A549 (cell line): ENCODE measurements around the gene TYRO3. TPM values are rescaled to one million over a fixed set of nuclear protein-coding genes. Genes with fewer than 3 reads are reported as not detected.

Experiments used
- ATAC-seq, 2 experiments: fragments of 200-7000 bp in 1 of 2; fragments of >200 bp in 1 of 2; cut with Nextera tagmentation in 1 of 2; cut with Tn5 transposase in 1 of 2; 3 replicates each; pipeline versions ENCODE4 v1.8.0 to v1.9.1; 2018 to 2020; ENCODE audit warnings: mild to moderate bottlenecking in 1 of 2, moderate library complexity in 1 of 2
- CTCF ChIA-PET: fragments of 300-600 bp; sonication (Branson Sonifier 250); formaldehyde crosslinking; extraction: SDS; loops from one replicate; lab custom pipeline; 2021; ENCODE audit warnings: antibody characterized with exemption, inconsistent platforms; lab: Yijun Ruan, JAX
- POLR2A ChIA-PET: fragments of 350-600 bp; formaldehyde crosslinking; extraction: SDS; loops from one replicate; lab custom pipeline; 2021; ENCODE audit warnings: antibody characterized with exemption, inconsistent platforms; lab: Yijun Ruan, JAX
- DNase-seq, 2 experiments: peaks; one replicate each; pipeline versions ENCODE4 v3.0.0 to v3.0.0-alpha.2; 2011 to 2016; ENCODE audit warnings: low read depth in 1 of 2, low spot score in 1 of 2
- FAIRE-seq: peaks from 2 replicates; lab custom pipeline; 2011; peaks lifted over from hg19 to GRCh38; lab: Jason Lieb, UNC
- H3K27ac ChIP-seq, 2 experiments: fragments of >200 bp; sonication (Bioruptor Twin); formaldehyde crosslinking; 3 replicates each; pipeline ENCODE4 v1.5.1; 2016 to 2017
- H3K4me1 ChIP-seq: fragments of >200 bp; sonication (Bioruptor Twin); formaldehyde crosslinking; 3 replicates; pipeline ENCODE4 v1.6.1; 2016
- H3K4me2 ChIP-seq: fragments of >200 bp; sonication (Bioruptor Twin); formaldehyde crosslinking; 3 replicates; pipeline ENCODE4 v1.6.1; 2016
- H3K4me3 ChIP-seq: fragments of >200 bp; sonication (Bioruptor Twin); formaldehyde crosslinking; 3 replicates; pipeline ENCODE4 v1.5.1; 2016
- H3K9me3 ChIP-seq: fragments of >200 bp; sonication (Bioruptor Twin); formaldehyde crosslinking; 3 replicates; pipeline ENCODE4 v1.6.1; 2016
- EHMT2 ChIP-seq: fragments of 200-600 bp; sonication (generic); IDR thresholded peaks from 2 replicates; pipeline ENCODE4 v1.6.1; 2016; ENCODE audit warnings: antibody characterized with exemption, low read depth, mild to moderate bottlenecking, moderate library complexity
- EP300 ChIP-seq, 2 experiments: fragments of >200 bp; sonication (Bioruptor Twin); formaldehyde crosslinking; IDR thresholded peaks; 2 replicates in 1 of 2; 3 replicates in 1 of 2; pipeline ENCODE4 v1.6.1; 2016 to 2017
- FOSL2 ChIP-seq, 2 experiments: fragments of 450-650 bp in 1 of 2; fragments of >200 bp in 1 of 2; sonication (Bioruptor Twin) in 1 of 2; formaldehyde crosslinking; IDR thresholded peaks; 2 replicates each; pipeline versions ENCODE4 v1.5.0 to v1.6.1; 2016 to 2020; ENCODE audit warnings: mild to moderate bottlenecking in 1 of 2, moderate library complexity in 1 of 2
- HEYL ChIP-seq: fragments of 250-450 bp; sonication (Bioruptor Pico); IDR thresholded peaks from 2 replicates; pipeline ENCODE4 v1.8.0; 2021; ENCODE audit warnings: mild to moderate bottlenecking, moderate library complexity
- HOXB13 ChIP-seq: fragments of 250-450 bp; sonication (Bioruptor Pico); IDR thresholded peaks from 2 replicates; pipeline ENCODE4 v1.5.0; 2020; ENCODE audit warnings: low read depth, mild to moderate bottlenecking, moderate library complexity
- HOXB5 ChIP-seq: fragments of 250-450 bp; sonication (Bioruptor Pico); IDR thresholded peaks from 2 replicates; pipeline ENCODE4 v1.5.0; 2020; ENCODE audit warnings: mild to moderate bottlenecking, moderate library complexity
- JUN ChIP-seq, 2 experiments: fragments of >200 bp; sonication (Bioruptor Twin); formaldehyde crosslinking; IDR thresholded peaks; 2 replicates in 1 of 2; 3 replicates in 1 of 2; pipeline ENCODE4 v1.6.1; 2016 to 2017
- NPAS2 ChIP-seq: fragments of 250-450 bp; sonication (Bioruptor Pico); IDR thresholded peaks from 2 replicates; pipeline ENCODE4 v1.8.0; 2022; ENCODE audit warnings: mild to moderate bottlenecking, moderate library complexity, borderline replicate concordance
- PHF8 ChIP-seq: fragments of 200-600 bp; sonication (generic); IDR thresholded peaks from 2 replicates; pipeline ENCODE4 v1.6.1; 2016; ENCODE audit warnings: low read depth, mild to moderate bottlenecking, antibody characterized with exemption, moderate library complexity, borderline replicate concordance
- POLR2A ChIP-seq: IDR thresholded peaks from 2 replicates; pipeline ENCODE4 v1.6.1; 2012; ENCODE audit warnings: mild to moderate bottlenecking, low read length
- RAD21 ChIP-seq, 2 experiments: fragments of >200 bp in 1 of 2; sonication (Bioruptor Twin) in 1 of 2; formaldehyde crosslinking in 1 of 2; IDR thresholded peaks in 1 of 2; conservative IDR thresholded peaks in 1 of 2; 2 replicates in 1 of 2; 3 replicates in 1 of 2; pipeline ENCODE4 v1.6.1; 2012 to 2018; ENCODE audit warnings: inconsistent platforms in 1 of 2
- RARB ChIP-seq: fragments of 250-450 bp; sonication (Bioruptor Pico); IDR thresholded peaks from 2 replicates; pipeline ENCODE4 v1.8.0; 2021; ENCODE audit warnings: mild to moderate bottlenecking, moderate library complexity
- RNF2 ChIP-seq: fragments of 200-600 bp; sonication (generic); IDR thresholded peaks from 2 replicates; pipeline ENCODE4 v1.6.1; 2016; ENCODE audit warnings: low read depth, mild to moderate bottlenecking, antibody characterized with exemption, moderate library complexity, borderline replicate concordance
- SMC3 ChIP-seq: fragments of >200 bp; sonication (Bioruptor Twin); formaldehyde crosslinking; IDR thresholded peaks from 3 replicates; pipeline ENCODE4 v1.6.1; 2018; ENCODE audit warnings: inconsistent platforms
- ZFP36 ChIP-seq: fragments of 450-650 bp; IDR thresholded peaks from 2 replicates; pipeline ENCODE4 v1.6.1; 2014; ENCODE audit warnings: borderline replicate concordance; ENCODE audit not compliant: partially characterized antibody
- ZNF302 ChIP-seq: fragments of 250-450 bp; sonication (Bioruptor Pico); IDR thresholded peaks from 2 replicates; pipeline ENCODE4 v1.9.0; 2021; ENCODE audit warnings: inconsistent platforms, mild to moderate bottlenecking, moderate library complexity
- WGBS: methylation state at CpG from one replicate; pipeline ENCODE4 v1.1.6; 2017; ENCODE audit errors: missing lambda C conversion rate; 5-methylcytosine and 5-hydroxymethylcytosine counted together
- polyA plus RNA-seq, 4 experiments: library from polyadenylated mRNA; depleted of rRNA in 3 of 4; stranded (reverse); fragments of >200 nt; fragmentation: RNase III in 1 of 4; extraction: RNeasy Plus Mini Kit Qiagen cat#74134 plus additional on column Dnase treatment in 1 of 4; gene quantifications; 2 replicates in 3 of 4; 3 replicates in 1 of 4; pipeline ENCODE4 v1.2.3, GENCODE V29; 2011 to 2017
- TF ChIP-seq, protein P1 (sequence below): fragments of >200 bp; sonication (Bioruptor Twin); formaldehyde crosslinking; IDR thresholded peaks from 2 replicates; pipeline ENCODE4 v1.6.1; 2016
- TF ChIP-seq, protein P2 (sequence below): fragments of 250-450 bp; sonication (Bioruptor Pico); IDR thresholded peaks from 2 replicates; pipeline ENCODE4 v1.5.0; 2021; ENCODE audit warnings: mild to moderate bottlenecking, moderate library complexity, borderline replicate concordance
- TF ChIP-seq, protein P3 (sequence below): fragments of 200-600 bp; sonication (generic); IDR thresholded peaks from 2 replicates; pipeline ENCODE4 v1.6.1; 2016; ENCODE audit warnings: antibody characterized with exemption, mild to moderate bottlenecking, moderate library complexity

TYRO3 gene
- polyA plus RNA-seq, 2 of the 4 experiments (the other 2 are of a cell fraction): 7.6 to 8.1 TPM

DNA sequence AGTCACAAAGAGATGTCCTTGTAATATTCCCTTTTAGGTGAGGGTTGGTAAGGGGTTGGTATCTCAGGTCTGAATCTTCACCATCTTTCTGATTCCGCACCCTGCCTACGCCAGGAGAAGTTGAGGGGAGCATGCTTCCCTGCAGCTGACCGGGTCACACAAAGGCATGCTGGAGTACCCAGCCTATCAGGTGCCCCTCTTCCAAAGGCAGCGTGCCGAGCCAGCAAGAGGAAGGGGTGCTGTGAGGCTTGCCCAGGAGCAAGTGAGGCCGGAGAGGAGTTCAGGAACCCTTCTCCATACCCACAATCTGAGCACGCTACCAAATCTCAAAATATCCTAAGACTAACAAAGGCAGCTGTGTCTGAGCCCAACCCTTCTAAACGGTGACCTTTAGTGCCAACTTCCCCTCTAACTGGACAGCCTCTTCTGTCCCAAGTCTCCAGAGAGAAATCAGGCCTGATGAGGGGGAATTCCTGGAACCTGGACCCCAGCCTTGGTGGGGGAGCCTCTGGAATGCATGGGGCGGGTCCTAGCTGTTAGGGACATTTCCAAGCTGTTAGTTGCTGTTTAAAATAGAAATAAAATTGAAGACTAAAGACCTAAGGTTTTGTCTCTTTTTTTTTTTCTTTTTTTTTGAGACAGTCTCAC is 19.8 kb downstream of the TYRO3 start:
- 72% methylated on average over 9 of the region's 9 CpGs for WGBS
- POLR2A ChIA-PET: no interaction called here
- no peak for DNase-seq
- TF ChIP-seq ZFP36 (no peak), JUN (IDR thresholded peaks at IDR 0.05) (no peak), HOXB13 (CRISPR knock-in tag) (no peak), RNF2 (no peak), EHMT2 (no peak), SMC3 (no peak), POLR2A (no peak), RARB (CRISPR knock-in tag) (no peak), EP300 (IDR thresholded peaks at IDR 0.05) (no peak), NPAS2 (no peak), HOXB5 (no peak), PHF8 (no peak), RAD21 (conservative IDR thresholded peaks at IDR 0.05 in 1 of 2, IDR thresholded peaks at IDR 0.05 in 1 of 2) (no peak)
- TF ChIP-seq, protein P1, sequence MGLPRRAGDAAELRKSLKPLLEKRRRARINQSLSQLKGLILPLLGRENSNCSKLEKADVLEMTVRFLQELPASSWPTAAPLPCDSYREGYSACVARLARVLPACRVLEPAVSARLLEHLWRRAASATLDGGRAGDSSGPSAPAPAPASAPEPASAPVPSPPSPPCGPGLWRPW: no peak
- TF ChIP-seq, protein P2, sequence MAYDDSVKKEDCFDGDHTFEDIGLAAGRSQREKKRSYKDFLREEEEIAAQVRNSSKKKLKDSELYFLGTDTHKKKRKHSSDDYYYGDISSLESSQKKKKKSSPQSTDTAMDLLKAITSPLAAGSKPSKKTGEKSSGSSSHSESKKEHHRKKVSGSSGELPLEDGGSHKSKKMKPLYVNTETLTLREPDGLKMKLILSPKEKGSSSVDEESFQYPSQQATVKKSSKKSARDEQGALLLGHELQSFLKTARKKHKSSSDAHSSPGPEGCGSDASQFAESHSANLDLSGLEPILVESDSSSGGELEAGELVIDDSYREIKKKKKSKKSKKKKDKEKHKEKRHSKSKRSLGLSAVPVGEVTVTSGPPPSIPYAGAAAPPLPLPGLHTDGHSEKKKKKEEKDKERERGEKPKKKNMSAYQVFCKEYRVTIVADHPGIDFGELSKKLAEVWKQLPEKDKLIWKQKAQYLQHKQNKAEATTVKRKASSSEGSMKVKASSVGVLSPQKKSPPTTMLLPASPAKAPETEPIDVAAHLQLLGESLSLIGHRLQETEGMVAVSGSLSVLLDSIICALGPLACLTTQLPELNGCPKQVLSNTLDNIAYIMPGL (CRISPR knock-in tag): no peak
- TF ChIP-seq, protein P3, sequence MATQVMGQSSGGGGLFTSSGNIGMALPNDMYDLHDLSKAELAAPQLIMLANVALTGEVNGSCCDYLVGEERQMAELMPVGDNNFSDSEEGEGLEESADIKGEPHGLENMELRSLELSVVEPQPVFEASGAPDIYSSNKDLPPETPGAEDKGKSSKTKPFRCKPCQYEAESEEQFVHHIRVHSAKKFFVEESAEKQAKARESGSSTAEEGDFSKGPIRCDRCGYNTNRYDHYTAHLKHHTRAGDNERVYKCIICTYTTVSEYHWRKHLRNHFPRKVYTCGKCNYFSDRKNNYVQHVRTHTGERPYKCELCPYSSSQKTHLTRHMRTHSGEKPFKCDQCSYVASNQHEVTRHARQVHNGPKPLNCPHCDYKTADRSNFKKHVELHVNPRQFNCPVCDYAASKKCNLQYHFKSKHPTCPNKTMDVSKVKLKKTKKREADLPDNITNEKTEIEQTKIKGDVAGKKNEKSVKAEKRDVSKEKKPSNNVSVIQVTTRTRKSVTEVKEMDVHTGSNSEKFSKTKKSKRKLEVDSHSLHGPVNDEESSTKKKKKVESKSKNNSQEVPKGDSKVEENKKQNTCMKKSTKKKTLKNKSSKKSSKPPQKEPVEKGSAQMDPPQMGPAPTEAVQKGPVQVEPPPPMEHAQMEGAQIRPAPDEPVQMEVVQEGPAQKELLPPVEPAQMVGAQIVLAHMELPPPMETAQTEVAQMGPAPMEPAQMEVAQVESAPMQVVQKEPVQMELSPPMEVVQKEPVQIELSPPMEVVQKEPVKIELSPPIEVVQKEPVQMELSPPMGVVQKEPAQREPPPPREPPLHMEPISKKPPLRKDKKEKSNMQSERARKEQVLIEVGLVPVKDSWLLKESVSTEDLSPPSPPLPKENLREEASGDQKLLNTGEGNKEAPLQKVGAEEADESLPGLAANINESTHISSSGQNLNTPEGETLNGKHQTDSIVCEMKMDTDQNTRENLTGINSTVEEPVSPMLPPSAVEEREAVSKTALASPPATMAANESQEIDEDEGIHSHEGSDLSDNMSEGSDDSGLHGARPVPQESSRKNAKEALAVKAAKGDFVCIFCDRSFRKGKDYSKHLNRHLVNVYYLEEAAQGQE: no peak
- TF ChIP-seq, all 56 proteins: peak for 0
- Histone ChIP-seq H3K4me1 (no peaks in the 10 kb centered on the region), H3K27ac (no peak overlapping the region), H3K9me3 (no peaks in the 10 kb centered on the region), H3K4me2 (no peak overlapping the region), H3K4me3 (no peak overlapping the region)
- ATAC-seq (no peak), FAIRE-seq (no peak)
- CTCF ChIA-PET: interaction anchor here (0.7 to 2.4 kb wide), 4 partner anchors 20 to 192 kb away, joined by 3 to 9 read pairs (median 6); partner anchors contain the start of gene TYRO3

DNA sequence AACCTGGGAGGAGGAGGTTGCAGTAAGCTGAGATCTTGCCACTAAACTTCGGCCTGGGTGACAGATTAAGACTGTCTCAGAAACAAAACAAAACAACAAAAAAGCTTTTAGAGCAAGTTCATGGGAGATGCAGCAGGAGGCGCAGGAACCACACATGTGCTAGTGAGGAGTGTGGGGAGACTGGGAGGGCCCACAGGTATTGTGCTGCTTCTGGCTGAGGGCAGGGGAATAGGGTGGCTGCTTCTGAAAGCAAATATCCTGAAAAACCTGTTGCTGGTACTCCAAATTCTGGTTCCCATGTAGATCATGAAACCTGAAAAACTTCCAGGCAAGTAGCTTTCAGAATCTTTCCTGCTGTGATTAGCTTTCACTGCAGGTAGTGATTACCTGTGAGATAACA is 22.1 kb downstream of the TYRO3 start:
- FAIRE-seq: no peak
- 69% methylated on average over 2 of the region's 2 CpGs for WGBS
- TF ChIP-seq RAD21 (conservative IDR thresholded peaks at IDR 0.05 in 1 of 2, IDR thresholded peaks at IDR 0.05 in 1 of 2) (peak in 1 of 2 experiments; percentile 38; a peak in 2 of 5 replicates), FOSL2 (IDR thresholded peaks at IDR 0.05) (no peak), FOSL2 (CRISPR knock-in tag; IDR thresholded peaks at IDR 0.05) (no peak), HEYL (CRISPR knock-in tag) (no peak), ZNF302 (CRISPR knock-in tag) (no peak)
- TF ChIP-seq, protein P3: no peak
- Histone ChIP-seq H3K4me1 (peaks cover 5% of the 10 kb centered on the region; the same call in 1 of the 3 replicates), H3K27ac (no peak overlapping the region), H3K4me2 (no peak overlapping the region), H3K9me3 (no peaks in the 10 kb centered on the region), H3K4me3 (no peak overlapping the region)
- POLR2A ChIA-PET: no interaction called here
- ATAC-seq: peak in 1 of 2 experiments; percentile 34; a peak in 1 of 6 replicates
- CTCF ChIA-PET: interaction anchor here (0.9 to 1.5 kb wide), 7 partner anchors 20 to 231 kb away, joined by 3 to 5 read pairs (median 3); no protein-coding TSS in a partner anchor
- peak in 1 of 2 experiments; percentile 31 for DNase-seq
